Posterior vena cava (tissue), 2 donors: ENCODE results near the gene TRABD. TPM values are rescaled to one million over a fixed set of nuclear protein-coding genes. Genes with fewer than 3 reads are reported as not detected.
A peak's percentile ranks its signal among the peaks of the same experiment; 100 is the strongest.
"Not testable (repeated sequence)": the region's sequence is repeated elsewhere in the genome, so short reads cannot be mapped to it uniquely, and the experiment has no call there.

ENCODE experiments used
- DNase-seq: peaks from one replicate; pipeline ENCODE4 v3.0.0-alpha.2; 2020; ENCODE audit warnings: low spot score
- intact Hi-C, 2 donors: fragments of 100-400 bp; cut with DNase I; formaldehyde crosslinking; loops; one replicate each; pipeline versions ENCODE4 v1.14.1 to v1.14.2; 2022 to 2023
- total RNA-seq, 2 donors: library from RNA; stranded (reverse); fragmentation: NEBNext Ultra II Directional; extraction: Animal tissue kit (Norgen Biotek cat#: 25700); gene quantifications; one replicate each; pipeline ENCODE4 v1.2.1, GENCODE V29; 2021
- donor health status: DM: yes; HTN: yes; CAD: no.
- donor health status: DM: yes; HTN: yes; CAD: no.

Gene TRABD
- total RNA-seq, 2 donors from 2014 or later: 18.3 to 20.5 TPM

- intact Hi-C loops: no loop called here
- no peak for DNase-seq
Measured at GRCh38 chr22:50197856-50198623, 12.3 kb downstream of the TRABD start.

- DNase-seq: no peak
- intact Hi-C loops: no loop called here
Measured at GRCh38 chr22:50198624-50199017, 12.9 kb downstream of the TRABD start.

- no peak for DNase-seq
- intact Hi-C loops: no loop called here
Measured at GRCh38 chr22:50199251-50199721, 13.6 kb downstream of the TRABD start.

GRCh38 chr22:50199829-50200460 is 14.2 kb downstream of the TRABD start:
- no peak for DNase-seq
- intact Hi-C loops: no loop called here

- DNase-seq: peak; percentile 97
- intact Hi-C loops: no loop called here
Measured at GRCh38 chr22:50200461-50201190, 14.9 kb downstream of the TRABD start, which contains the start of gene SELENOO. TSS of gene SELENOO (plus strand) at chr22:50201011. CDS start at chr22:50201037, 26 bp downstream.

GRCh38 chr22:50201191-50202129 is 15.7 kb downstream of the TRABD start:
- DNase-seq: no peak
- intact Hi-C loops: no loop called here

GRCh38 chr22:50202130-50202666 is 16.5 kb downstream of the TRABD start:
- intact Hi-C loops: no loop called here
- no peak for DNase-seq

- intact Hi-C loops: no loop called here
- no peak for DNase-seq
Measured at GRCh38 chr22:50203288-50203687, 17.6 kb downstream of the TRABD start.

GRCh38 chr22:50204571-50204970 is 18.9 kb downstream of the TRABD start:
- DNase-seq: no peak
- intact Hi-C loops: no loop called here

- not testable (repeated sequence) for DNase-seq
- intact Hi-C loops: loop anchor here in 1 of 2 donors (5.0 kb wide), 1 partner anchor 58 kb away; no protein-coding TSS in a partner anchor
Measured at GRCh38 chr22:50204998-50205397, 19.3 kb downstream of the TRABD start.

- no peak for DNase-seq
- intact Hi-C loops: loop anchor here in 1 of 2 donors (5.0 kb wide), 1 partner anchor 59 kb away; no protein-coding TSS in a partner anchor
Measured at GRCh38 chr22:50205781-50206569, 20.3 kb downstream of the TRABD start.

- intact Hi-C loops: loop anchor here in 1 of 2 donors (5.0 kb wide), 1 partner anchor 59 kb away; no protein-coding TSS in a partner anchor
- peak; percentile 93 for DNase-seq
Measured at GRCh38 chr22:50206599-50206998, 20.9 kb downstream of the TRABD start.

- no peak for DNase-seq
- intact Hi-C loops: loop anchor here in 1 of 2 donors (5.0 kb wide), 1 partner anchor 60 kb away; no protein-coding TSS in a partner anchor
Measured at GRCh38 chr22:50207383-50208140, 21.8 kb downstream of the TRABD start.

GRCh38 chr22:50208430-50208938 is 22.8 kb downstream of the TRABD start:
- intact Hi-C loops: loop anchor here in 1 of 2 donors (5.0 kb wide), 1 partner anchor 61 kb away; no protein-coding TSS in a partner anchor
- DNase-seq: no peak

GRCh38 chr22:50208939-50209892 is 23.5 kb downstream of the TRABD start:
- DNase-seq: no peak
- intact Hi-C loops: loop anchor here in 1 of 2 donors (5.0 kb wide), 1 partner anchor 62 kb away; no protein-coding TSS in a partner anchor
